Liver (tissue), 3 donors: ENCODE results near the gene RPS6KA5.

ENCODE experiments used
- REST ChIP-seq: IDR thresholded peaks from 2 replicates; pipeline ENCODE4 v1.6.1; 2016; ENCODE audit warnings: antibody characterized with exemption, mild to moderate bottlenecking
- TAF1 ChIP-seq: conservative IDR thresholded peaks from 2 replicates; pipeline ENCODE4 v1.6.1; 2016; ENCODE audit warnings: antibody characterized with exemption, mild to moderate bottlenecking
- TF ChIP-seq, protein P1 (sequence below): fragments of 150-350 bp; IDR thresholded peaks from 2 replicates; pipeline ENCODE4 v1.5.1; 2017; ENCODE audit warnings: improper control_type of control experiment, low read depth, low read length; ENCODE audit not compliant: missing input control
- donor health status: healthy.
- donor health status: healthy.

DNA sequence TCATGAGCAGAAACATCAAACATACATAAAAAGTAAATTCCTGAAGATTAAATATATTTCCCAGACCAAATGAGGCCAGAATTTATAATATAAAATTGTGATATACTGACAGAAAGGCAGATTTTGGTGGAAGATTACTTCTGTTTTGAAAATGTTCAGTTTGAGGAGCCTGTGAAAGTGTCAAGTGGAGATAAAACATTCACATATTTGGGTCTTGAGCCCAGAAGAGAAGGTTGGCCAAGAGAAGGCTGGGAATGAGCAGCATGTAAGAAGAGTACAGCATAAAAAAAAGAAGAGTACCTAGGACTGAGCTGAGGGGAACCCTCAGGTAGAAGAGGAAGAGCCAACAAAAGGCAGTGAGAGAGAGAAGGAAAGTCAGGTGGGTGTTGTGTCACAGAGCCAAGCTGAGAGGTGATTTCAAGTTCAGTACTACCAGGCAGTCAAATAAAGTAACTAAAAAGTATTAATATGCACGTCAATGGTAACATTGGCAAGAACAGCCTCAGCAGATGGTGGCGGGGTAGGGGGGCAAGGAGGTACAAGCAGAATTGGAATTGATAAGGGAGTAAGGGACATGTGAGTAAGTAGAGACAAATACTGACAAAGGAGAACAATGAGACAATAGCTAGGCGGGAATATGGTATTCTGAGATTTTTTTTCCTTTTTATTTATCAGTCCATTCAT, 123.5 kb downstream of the RPS6KA5 start:
- TF ChIP-seq, protein P1, sequence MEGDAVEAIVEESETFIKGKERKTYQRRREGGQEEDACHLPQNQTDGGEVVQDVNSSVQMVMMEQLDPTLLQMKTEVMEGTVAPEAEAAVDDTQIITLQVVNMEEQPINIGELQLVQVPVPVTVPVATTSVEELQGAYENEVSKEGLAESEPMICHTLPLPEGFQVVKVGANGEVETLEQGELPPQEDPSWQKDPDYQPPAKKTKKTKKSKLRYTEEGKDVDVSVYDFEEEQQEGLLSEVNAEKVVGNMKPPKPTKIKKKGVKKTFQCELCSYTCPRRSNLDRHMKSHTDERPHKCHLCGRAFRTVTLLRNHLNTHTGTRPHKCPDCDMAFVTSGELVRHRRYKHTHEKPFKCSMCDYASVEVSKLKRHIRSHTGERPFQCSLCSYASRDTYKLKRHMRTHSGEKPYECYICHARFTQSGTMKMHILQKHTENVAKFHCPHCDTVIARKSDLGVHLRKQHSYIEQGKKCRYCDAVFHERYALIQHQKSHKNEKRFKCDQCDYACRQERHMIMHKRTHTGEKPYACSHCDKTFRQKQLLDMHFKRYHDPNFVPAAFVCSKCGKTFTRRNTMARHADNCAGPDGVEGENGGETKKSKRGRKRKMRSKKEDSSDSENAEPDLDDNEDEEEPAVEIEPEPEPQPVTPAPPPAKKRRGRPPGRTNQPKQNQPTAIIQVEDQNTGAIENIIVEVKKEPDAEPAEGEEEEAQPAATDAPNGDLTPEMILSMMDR = no peak
- TF ChIP-seq TAF1 (no peak), REST (no peak)
